Stimulated activated CD8-positive, alpha-beta memory T cell treated with anti-CD3 and anti-CD28 coated beads, Interleukin-4, amount 100 ng/mL, for 1 hour (primary cell): ENCODE measurements around the gene SLC22A31.
"Not testable (repeated sequence)": the region's sequence is repeated elsewhere in the genome, so short reads cannot be mapped to it uniquely, and the experiment has no call there.

Source experiments
- DNase-seq, 2 donors: peaks; one replicate each; pipeline ENCODE4 v3.0.0-alpha.2; 2020; ENCODE audit warnings: low read depth in 2 of 2, low spot score in 1 of 2

SLC22A31 gene

DNA sequence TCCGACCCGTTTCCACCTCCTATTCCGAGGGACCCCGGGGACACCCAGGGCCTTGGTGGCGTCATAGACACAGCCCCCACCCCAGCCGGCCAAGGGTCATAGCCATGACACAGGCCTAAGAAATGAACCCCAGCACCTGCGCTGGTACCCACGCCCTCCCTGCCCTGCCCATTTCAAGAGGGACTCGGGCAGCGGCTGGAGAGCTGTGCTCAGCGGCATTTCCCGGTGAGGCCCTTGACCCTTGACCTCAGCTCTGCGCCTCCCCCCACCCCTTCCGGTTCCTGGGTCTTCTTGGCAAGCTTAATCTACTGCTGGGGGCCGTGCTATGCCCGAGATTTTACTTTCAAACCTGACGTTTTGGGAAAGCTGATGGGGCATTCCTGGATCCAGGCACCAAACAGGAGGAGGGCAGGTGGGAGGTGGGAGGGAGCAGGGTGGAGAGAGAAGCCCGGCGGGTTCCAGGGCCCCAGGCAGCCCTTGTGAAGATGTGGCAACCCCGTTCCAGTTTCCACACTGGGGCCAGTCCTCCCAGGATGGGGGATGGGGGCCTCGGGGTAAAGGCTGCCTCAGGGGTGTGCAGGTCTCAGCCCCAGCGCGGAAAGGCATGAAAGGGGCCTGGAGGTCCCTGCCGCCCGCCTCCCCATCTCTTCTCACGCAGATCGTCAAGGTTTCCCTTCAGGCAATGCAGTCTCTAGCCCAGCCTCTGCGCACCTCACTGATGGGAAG is at the start of gene SLC22A31:
Gene SLC22A31 (minus strand): TSS at position 414 of the 726 bp plus-strand sequence. CDS start 36 bp downstream, at position 378.
- no peak for DNase-seq

DNA sequence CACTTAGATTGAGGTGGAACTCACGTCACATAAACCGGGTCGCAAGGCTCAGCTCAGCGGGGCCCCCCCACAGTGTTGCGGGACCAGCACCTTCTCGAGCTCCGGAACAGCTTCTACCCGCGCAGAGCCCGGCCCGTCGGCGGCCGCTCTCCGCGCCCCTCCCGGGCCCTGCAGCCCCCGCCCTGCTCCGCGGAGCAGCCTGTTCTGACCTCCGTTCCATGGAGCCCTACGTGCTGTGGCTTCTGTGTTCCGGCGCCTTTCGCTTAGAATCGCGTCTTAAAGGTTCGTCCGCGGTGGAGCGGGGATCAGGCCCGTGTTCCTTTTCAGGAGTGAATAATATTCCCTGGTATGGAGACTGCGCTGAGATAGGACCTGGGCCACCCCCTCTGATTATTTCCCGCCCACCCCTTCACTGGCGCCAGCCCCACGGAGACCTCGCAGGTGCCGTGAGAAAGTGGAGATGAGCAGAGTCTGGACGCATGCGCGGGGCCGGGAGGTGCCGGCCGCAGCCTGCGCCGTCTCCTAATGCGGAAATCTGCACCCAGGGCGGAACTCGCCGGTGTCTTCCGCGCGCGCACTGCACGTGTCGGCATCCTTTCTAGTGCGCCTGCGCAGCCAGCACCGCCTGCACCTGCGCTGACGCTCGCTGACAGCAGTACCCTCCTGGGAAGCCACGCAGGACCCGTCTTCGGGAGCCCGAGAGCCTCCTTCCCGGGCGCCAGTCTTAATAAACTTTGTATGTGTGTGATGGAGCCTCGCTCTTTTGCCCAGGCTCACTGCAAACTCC is 48.1 kb upstream of the SLC22A31 start:
- no peak for DNase-seq

DNA sequence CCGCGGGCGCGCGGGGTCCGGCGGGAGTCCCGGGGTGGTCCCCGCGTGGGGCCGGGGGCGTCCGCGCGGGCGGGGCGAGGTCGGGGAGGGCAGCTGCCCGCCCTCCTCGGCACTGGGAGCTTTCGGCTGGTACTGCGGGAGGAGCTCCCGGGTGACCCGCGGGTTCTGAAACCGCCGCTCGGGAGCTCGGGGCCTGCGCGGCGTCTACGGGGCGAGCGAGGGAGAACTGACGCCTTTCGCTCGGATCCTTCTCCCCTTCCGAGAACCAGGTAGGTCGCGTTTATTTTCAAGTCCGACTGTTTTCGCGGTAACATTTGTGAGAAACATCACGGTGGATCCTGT is 47.4 kb upstream of the SLC22A31 start:
- not testable (repeated sequence) for DNase-seq

DNA sequence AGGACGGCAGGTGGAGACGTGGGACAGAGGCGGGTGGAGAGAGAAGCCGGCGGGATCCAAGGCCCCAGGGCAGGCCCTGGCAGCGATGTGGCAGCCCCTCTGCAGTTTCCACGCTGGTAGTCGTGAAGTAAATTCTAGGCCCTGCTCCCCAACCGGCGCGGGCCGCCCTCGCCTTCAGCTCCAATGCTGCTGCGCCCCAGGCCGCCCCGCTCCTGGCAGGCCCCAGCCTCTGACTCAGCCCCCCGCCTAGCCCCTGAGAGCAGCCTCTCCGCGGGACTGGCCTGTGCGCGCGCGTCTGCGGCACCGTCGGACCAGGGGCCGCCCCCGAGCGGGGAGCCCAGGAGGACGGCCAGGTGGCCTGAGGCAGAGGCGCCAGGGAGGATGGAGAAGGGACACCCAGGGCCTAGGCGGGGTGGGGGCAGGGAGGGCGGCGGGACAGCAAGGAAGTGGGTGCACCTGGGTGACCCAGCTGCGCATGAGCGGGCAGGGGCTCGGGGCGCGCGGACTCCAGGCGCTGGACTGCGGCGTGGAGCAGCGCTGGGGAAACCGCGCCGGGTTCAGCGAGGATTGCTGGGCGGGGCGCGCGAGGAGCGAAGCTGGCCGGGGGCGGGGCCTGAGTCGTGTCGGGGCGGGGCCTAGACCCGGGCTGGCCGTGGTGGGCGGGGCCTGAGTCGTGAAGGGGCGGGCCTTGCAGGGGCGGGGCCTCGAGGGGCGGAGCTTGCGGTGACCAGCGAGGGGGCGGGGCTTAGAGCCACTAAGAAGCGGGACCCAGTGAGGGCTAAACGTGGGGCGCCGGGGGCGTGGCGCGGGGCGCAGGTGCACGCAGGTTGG is 46.8 kb upstream of the SLC22A31 start:
- peak; percentile 97 to 99 for DNase-seq

DNA sequence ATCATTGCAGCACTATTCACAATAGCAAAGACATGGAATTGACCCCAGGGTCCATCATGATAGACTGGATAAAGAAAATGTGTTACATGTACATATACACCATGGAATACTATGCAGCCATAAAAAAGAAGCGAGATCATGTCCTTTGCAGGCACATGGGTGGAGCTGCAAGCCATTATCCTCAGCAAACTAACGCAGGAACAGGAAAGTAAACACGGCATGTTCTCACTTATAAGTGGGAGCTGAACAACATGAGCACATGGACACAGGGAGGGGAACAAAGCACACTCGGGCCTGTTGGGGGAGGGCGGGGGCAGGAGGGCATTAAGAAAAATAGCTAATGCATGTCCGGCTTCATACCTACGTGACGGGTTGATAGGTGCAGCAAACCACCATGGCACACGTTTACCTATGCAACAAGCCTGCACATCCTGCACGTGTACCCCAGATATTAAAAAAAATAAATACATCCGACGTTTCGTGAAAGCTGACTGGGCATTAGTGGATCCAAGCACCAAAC is 46.1 kb upstream of the SLC22A31 start:
- no peak for DNase-seq

DNA sequence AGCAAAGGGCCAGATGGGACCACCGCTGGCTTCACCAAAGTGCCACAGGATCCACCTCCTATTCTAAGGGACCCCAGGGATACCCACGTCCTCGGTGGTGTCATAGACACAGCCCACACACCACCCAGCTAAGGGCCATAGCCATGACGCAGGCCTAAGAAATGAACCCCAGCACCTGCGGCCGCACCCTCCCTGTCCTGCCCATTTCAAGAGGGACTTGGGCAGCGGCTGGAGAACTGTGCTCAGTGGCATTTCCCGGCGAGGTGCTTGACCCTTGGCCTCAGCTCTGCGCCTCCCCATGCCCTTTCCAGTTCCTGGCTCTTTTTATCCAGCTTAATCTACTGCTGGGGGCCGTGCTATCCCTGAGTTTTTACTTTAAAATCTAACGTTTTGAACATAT is 44.4 kb upstream of the SLC22A31 start:
- DNase-seq: no peak

DNA sequence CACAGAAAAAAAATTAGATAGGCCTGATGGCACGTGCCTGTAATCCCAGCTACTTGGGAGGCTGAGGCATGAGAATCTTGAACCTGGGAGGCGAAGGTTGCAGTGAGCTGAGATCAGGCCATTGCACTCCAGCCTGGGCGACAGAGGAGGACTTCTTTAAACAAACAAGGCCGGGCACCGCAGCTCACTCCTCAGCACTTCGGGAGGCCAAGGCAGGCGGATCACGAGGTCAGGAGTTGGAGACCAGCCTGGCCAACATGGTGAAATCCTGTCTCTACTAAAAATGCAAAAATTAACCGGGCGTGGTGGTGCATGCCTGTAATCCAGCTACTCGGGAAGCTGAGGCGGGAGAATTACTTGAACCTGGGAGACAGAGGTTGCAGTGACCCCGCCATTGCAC is 43.9 kb upstream of the SLC22A31 start:
- DNase-seq: not testable (repeated sequence)

DNA sequence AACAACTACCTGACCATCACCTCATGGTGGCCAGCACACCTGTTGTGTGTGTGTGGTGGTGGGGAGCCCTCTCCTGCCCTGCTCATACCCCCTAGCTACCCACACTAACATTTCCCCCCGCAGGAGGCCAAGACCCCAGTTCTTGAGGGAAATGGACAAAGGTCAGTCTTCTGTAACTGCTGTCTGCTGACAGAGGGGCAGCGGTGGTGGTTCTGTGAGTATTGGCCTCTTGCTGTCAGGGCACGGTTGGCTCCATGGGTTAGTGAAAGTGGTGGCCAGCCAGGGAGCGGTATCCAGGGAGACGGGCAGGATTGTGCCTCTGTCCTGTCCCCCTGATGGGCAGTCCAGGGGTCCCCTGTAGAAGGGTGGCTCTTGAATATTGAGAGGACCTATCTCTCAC is 43.3 kb upstream of the SLC22A31 start:
- no peak for DNase-seq

DNA sequence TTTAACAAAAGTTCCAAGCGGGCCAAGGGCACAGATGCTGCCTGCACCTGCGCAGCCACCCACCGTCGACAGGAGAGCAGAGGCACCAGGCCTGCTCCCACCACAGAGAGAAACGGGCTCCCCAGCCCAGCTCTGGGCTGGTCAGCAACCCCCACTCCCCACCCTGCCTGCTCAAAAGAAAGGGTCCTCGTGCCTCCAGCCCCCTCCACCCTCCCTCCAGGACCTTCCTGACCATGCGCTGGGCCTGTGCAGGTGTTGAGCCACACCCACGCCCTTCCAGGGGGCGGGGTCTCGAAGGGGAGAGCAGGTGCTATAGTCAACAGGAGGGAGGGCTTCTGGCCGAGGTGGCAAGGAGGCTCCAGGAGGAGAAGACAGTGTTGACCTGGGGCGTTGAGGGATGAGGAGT is 42.5 kb upstream of the SLC22A31 start:
- DNase-seq: no peak

DNA sequence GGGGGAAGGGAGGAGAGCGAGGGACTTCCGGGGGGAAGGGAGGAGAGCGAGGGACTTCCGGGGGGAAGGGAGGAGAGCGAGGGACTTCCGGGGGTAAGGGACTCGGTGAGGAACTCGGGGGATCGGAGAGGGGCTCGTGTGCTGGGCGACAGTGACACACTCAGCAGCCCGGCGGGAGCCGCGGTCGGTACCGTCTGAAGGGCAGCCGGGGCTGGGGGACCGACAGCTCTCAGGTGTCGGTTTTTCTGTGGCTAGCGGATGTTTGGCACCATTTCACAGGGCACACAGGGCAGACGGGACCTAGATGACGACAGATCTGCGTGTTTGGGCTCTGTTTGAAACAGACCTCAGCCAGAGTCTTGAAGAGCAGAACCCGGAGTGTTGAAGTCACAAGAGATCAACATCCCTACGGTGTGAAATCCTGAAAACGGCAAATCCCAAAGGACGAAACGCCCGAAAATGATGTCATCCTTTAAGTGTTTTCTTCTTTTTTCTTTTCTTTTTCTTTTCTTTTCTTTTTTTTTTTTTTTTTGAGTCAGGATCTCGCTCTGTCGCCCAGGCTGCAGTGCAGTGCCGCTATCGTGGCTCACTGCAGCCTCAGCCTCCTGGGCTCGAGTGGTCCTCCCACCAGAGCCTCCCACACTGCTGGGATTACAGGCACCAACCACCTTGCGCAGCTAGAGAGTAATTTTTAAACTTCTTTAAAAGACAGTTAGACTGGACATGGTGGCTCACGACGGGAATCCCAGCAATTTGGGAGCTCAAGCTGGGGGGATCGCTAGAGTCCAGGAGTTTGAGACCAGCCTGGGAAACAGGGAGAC is 41.1 kb upstream of the SLC22A31 start:
- peak; percentile 52 to 55 for DNase-seq

DNA sequence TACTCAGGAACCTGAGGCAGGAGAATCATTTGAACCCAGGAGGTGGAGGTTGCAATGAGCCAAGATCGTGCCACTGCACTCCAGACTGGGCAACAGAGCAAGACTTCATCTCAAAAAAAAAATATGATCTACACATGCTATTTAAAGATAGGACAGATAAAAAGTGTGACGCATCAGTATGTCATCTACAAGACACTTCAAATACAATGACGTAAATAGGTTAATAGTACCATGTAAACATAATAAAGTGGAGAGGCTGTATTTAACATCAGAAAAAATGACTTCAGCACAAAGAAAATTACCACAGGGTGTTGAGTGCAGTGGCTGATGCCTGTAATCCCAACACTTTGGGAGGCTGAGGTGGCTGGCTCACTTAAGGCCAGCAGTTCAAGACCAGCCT is 37.4 kb upstream of the SLC22A31 start:
- no peak for DNase-seq

DNA sequence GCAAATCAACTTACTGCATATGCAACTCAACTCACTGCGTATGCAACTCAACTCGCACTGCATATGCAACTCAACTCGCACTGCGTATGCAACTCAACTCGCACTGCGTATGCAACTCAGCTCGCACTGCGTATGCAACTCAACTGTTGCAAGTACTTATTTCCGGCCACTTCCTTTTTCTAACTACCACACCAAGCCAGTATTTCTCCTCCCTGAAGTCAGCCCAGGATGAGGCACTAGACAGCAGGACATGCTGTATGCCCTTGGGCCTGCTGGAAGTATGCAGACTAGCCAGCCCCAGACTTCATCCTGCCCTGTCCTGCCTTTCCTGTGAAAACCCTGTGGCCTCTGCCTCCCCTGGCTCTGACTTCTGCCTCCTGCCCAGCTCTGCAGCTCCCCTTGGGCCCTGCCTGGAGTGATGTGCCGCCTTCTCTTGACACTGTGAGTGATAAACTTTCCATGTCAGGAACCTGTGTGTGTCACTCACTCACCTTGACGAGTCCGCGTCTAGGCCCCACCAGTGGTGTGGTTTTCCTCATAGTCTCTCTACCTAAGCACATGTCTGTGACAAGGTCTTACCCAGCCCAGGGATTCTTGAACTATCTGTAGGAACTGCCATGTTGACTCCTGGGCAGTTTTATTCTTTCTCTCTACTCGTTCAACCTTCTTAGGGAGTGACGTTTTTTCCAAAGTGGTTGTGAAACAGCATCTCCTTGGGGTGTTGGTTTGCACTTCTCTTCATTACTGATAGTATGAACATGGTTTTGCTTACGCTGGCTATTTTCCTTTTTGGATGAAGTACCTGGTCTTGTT is 33.5 kb upstream of the SLC22A31 start:
- DNase-seq: no peak

DNA sequence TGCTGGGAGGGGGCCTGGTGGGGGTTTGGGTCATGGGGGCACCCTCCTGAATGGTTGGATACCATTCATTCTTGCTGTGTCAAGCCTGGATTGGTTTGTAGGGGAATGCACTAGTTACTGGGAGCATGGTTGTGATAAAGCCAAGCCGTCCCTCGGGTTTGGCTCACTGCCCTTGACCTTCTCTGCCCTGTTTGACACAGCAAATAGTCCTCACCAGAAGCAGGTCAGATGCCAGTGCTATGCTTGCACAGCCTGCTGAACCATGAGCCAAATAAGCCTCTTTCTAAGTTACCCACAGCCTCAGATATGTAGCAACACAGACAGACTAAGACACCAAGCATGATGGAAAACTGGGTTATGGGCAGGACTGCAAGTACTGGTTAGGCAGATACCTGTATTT is 31.8 kb upstream of the SLC22A31 start:
- no peak for DNase-seq

DNA sequence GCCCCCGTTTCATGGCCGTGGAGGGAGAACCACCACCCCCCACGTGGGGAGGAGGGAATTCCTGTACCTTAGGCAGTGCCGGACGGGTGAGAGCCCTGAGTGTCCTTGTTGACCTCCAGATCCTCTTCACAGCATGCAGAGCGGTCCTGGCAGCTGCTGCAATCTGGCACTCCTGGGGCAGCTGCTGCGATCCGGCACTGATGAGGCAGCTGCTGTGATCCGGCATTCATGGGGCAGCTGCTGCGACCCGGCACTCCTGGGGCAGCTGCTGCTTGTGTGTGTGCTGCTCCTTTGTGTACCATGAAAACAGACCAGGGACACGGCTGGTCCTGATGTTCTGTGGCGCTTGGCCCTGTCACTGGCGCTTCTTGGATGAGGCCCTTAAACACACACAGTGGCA is 29.9 kb upstream of the SLC22A31 start:
- DNase-seq: no peak

DNA sequence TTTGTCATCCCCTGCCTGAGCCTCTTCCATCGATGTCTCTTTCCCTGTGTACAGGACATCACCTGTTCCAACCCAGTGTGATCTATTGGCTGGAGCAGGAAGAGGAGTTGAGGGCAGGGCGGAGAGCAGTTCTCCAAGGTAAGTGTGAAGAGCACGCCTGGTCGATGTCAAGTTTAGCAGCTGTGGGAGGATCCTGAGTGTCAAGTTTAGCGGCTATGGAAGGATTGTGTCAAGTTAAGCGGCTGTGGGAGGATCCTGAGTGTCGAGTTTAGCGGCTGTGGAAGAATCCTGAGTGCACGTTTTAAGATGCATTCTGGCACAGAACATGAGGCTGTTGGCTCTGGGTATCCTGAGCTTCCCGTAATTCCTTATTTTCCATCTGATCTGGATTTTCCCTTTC is 24.3 kb upstream of the SLC22A31 start:
- no peak for DNase-seq

DNA sequence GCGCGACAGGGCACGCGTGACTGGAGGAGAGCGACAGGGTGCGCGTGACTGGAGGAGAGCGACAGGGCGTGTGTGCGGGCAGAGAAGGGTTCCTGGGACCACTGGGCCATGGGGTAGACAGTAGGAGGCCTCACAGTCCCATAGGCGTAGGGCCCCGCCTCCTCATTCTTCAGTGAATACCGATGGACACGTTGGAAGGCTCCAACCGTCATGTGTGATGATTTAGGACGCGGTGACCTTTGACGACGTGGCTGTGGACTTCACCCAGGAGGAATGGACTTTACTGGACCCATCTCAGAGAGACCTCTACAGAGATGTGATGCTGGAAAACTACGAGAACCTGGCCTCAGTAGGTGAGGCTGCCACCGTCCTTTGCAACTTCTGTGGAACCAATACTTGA is 22.6 kb upstream of the SLC22A31 start:
- no peak for DNase-seq

DNA sequence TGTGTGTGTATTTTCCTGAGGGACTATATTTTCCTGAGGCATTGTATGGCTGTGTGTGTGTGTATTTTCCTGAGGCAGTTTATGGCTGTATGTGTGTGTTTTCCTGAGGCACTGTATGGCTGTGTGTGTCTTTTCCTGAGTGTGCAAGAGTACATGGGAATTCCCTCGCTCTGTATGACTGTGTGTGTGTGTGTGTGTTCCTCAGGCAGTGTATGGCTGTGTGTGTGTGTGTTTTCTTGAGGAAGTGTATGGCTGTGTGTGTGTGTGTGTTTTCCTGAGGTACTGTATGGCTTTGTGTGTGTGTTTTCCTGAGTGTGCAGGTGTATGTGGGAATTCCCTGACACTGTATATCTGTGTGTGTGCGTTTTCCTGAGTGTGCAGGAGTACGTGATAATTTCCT is 21.3 kb upstream of the SLC22A31 start:
- no peak for DNase-seq

DNA sequence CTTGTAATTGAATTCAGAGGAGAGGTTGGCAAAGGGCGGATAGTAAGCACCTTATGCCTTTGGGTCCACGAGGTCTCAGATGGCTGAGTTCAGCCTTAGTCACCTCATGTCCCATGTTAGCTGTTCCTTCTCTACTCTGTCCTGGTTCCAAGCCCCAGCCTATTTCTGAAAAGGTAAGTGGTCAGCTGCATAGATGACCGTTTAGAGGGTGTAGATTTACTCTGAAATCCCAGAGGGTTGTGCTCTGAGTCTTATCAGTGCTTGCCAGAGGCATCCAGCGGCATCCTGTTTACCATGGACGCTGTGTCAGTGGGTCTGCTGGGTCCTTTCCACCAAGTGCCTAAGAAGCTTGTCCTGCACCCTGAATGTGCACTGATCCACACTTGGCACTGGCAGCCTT is 19.0 kb upstream of the SLC22A31 start:
- DNase-seq: no peak

DNA sequence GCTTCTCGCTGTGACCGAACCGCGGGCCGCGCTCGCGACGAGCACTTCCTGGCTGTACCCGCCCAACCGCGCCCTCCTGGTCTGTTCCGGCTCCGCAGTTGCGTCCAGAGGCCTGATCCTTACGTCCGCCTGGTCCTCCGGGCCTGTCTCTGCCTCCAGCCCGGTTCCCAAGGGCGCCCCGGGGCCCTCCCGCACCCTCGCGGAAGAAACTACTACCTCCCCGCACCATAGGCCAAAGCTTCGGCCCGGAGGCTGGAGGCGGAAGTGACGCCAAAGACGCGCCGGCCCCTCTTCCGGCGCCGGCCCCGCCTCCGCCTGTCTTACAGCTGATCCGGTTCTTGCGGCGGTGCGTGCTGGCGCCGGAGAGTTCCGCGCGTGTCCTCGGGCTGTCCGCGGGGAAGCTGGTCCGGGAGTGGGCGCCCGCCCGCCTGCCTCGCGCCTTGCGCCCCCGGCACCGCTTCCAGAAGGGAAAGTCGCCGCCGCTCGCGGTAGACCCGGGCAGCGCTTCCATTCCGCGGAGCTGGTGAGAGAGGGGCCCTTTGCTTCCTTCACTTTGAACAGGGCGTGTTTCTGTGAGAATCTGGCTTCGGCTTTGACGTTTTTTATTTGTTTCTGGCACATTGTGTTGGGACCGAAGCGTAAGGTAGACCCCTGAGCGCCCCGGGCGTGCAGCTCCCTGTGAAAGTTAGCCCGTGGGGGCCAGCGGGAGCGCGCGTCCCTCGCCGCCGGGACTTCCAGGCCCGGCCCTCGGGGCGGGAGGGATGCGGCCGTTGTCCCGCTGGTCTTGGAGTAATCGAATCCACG is 17.3 kb upstream of the SLC22A31 start, which contains the start of gene ZNF778:
Gene ZNF778 (plus strand): TSS at position 316 of the 804 bp plus-strand sequence. CDS start 3,425 bp downstream, outside the sequence.
- peak; percentile 45 to 56 for DNase-seq
